ENCODE measurements around the gene BBS12.

DNA sequence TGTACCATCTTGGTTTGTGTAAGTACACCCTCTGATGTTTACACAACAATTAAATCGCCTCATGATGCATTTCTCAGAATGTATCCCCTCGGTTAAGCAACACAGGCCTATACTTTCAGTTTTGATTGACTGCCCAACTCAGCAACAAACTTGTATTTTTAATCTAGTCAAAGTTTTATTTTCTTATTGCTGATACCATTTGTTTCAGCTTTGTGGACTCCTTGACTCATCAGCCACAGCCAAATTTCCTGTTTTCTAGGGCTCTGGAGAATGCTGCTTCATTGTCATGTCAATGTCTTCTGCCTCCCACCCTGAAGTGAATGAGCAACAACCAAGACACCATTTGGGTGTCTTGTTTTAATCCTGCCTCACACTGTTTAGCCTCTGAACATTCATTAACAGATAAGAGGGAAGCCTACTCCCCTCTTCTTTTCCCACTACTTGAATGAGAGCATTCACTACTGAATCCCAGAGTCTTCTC, 14.0 kb downstream of the BBS12 start:
- TF ChIP-seq, protein P1, sequence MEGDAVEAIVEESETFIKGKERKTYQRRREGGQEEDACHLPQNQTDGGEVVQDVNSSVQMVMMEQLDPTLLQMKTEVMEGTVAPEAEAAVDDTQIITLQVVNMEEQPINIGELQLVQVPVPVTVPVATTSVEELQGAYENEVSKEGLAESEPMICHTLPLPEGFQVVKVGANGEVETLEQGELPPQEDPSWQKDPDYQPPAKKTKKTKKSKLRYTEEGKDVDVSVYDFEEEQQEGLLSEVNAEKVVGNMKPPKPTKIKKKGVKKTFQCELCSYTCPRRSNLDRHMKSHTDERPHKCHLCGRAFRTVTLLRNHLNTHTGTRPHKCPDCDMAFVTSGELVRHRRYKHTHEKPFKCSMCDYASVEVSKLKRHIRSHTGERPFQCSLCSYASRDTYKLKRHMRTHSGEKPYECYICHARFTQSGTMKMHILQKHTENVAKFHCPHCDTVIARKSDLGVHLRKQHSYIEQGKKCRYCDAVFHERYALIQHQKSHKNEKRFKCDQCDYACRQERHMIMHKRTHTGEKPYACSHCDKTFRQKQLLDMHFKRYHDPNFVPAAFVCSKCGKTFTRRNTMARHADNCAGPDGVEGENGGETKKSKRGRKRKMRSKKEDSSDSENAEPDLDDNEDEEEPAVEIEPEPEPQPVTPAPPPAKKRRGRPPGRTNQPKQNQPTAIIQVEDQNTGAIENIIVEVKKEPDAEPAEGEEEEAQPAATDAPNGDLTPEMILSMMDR (IDR thresholded peaks at IDR 0.05), result no peak
- TF ChIP-seq POLR2A (IDR thresholded peaks at IDR 0.05), result no peak
